ENCODE data around the gene MSH2.

Gene MSH2

DNA sequence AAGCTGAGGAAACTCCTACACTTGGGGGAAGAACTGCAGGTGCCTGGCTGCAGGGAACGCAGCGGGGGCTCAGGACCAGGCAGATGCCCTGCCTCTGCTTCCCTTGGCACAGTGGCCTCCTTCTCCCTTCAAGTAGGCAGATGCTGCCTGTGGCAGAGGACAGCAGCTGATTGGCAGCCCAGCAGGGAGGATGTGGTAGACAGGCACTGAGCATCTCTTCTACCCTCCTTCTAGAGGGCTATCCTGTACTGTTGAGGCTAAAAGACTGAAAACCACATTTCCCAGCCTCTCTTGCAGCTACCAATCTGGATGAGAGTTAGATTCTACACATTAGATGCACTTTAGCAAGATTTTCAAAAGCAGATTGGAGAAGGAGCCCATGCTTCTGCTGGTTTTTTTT is 105.7 kb downstream of the MSH2 start:
- Histone ChIP-seq H3K9me3 (ENCODE audit: insufficient read depth, low read length) (peaks cover 13% of the 10 kb centered on the region), H3K4me3 (ENCODE audit: low read length) (no peak overlapping the region), H4K20me1 (ENCODE audit: insufficient read depth, low read length) (no peaks in the 10 kb centered on the region), H3K4me1 (ENCODE audit: low read length) (peaks cover 7% of the 10 kb centered on the region), H3K36me3 (replicated peaks; ENCODE audit: low read depth, low read length) (peaks cover 14% of the 10 kb centered on the region), H3K27ac (ENCODE audit: low read length) (no peak overlapping the region), H2AFZ (ENCODE audit: low read depth, low read length) (no peak overlapping the region), H3K79me2 (ENCODE audit: low read length) (no peaks in the 10 kb centered on the region), H3K4me2 (ENCODE audit: low read length) (no peak overlapping the region), H3K27me3 (ENCODE audit: low read depth, low read length) (no peaks in the 10 kb centered on the region), H3K9ac (ENCODE audit: low read length) (no peak overlapping the region)
- TF ChIP-seq, protein P1, sequence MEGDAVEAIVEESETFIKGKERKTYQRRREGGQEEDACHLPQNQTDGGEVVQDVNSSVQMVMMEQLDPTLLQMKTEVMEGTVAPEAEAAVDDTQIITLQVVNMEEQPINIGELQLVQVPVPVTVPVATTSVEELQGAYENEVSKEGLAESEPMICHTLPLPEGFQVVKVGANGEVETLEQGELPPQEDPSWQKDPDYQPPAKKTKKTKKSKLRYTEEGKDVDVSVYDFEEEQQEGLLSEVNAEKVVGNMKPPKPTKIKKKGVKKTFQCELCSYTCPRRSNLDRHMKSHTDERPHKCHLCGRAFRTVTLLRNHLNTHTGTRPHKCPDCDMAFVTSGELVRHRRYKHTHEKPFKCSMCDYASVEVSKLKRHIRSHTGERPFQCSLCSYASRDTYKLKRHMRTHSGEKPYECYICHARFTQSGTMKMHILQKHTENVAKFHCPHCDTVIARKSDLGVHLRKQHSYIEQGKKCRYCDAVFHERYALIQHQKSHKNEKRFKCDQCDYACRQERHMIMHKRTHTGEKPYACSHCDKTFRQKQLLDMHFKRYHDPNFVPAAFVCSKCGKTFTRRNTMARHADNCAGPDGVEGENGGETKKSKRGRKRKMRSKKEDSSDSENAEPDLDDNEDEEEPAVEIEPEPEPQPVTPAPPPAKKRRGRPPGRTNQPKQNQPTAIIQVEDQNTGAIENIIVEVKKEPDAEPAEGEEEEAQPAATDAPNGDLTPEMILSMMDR (IDR thresholded peaks at IDR 0.05; ENCODE audit: low read depth, low read length) = no peak
- TF ChIP-seq EZH2phosphoT487 (IDR thresholded peaks at IDR 0.05; ENCODE audit: low read depth) = no peak

DNA sequence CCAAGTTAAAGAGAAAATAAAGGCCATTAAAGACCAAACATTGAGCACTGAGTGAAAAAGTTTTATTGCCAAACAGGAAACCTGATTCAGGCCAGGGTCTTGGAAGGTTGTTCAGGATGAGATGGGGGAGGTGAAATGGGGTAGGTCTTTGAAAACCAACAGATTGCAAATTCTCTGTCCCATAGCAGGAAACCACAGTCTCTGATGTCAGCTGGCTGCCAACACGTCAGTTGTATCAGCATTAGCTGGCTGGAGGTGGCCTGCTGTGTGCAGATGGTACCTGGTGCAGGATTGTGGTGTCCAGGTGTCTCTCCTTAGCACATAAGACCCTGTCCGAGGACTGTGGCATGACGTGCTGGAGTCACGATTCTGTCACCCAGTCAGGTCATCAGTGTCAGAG is 106.3 kb downstream of the MSH2 start:
- peaks cover 11% of the 10 kb centered on the region for H3K9me3 ChIP-seq (ENCODE audit: insufficient read depth, low read length)
- no peaks in the 10 kb centered on the region for H4K20me1 ChIP-seq (ENCODE audit: insufficient read depth, low read length)
- peaks cover 10% of the 10 kb centered on the region for H3K36me3 ChIP-seq (replicated peaks; ENCODE audit: low read depth, low read length)
- H3K4me1 ChIP-seq (ENCODE audit: low read length) = peaks cover under 1% of the 10 kb centered on the region
- H3K4me2 ChIP-seq (ENCODE audit: low read length) = no peak overlapping the region
- no peaks in the 10 kb centered on the region for H3K27me3 ChIP-seq (ENCODE audit: low read depth, low read length)
- H3K4me3 ChIP-seq (ENCODE audit: low read length) = no peak overlapping the region
- no peaks in the 10 kb centered on the region for H3K79me2 ChIP-seq (ENCODE audit: low read length)
- TF ChIP-seq, protein P1 (IDR thresholded peaks at IDR 0.05; ENCODE audit: low read depth, low read length) = no peak
- no peak for TF ChIP-seq EZH2phosphoT487 (IDR thresholded peaks at IDR 0.05; ENCODE audit: low read depth)
- H2AFZ ChIP-seq (ENCODE audit: low read depth, low read length) = no peak overlapping the region
- H3K27ac ChIP-seq (ENCODE audit: low read length) = no peak overlapping the region
- no peak overlapping the region for H3K9ac ChIP-seq (ENCODE audit: low read length)

DNA sequence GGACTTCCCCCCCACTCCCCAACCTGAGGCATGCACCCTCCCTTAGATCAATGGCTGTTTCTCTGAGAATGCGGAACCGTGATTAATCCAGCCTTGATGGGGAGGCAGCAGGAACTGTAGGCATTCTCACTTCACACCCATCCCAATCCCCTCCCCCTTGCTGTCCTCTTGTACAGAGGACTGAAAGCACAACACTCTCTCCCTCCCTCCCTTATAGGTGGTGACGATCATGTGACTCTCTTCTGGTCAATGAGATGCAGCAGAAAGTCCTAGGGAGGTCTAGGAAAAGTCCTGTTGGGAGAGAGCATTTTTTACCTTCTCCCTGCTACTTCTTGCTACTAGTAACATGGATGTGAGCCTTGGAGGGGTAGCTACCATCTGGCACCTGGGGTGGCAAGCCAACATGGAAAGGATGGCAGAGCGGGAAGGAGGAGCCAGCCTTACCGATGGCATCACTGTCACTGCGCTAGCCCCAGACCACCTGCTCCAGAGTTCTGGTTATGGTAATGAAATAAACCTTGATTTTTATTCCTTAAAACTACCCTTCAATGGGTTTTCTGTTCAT is 106.9 kb downstream of the MSH2 start:
- Histone ChIP-seq H3K27ac (ENCODE audit: low read length) (no peak overlapping the region), H3K4me2 (ENCODE audit: low read length) (no peak overlapping the region), H3K79me2 (ENCODE audit: low read length) (no peaks in the 10 kb centered on the region), H3K27me3 (ENCODE audit: low read depth, low read length) (no peaks in the 10 kb centered on the region), H3K4me1 (ENCODE audit: low read length) (no peaks in the 10 kb centered on the region), H3K36me3 (replicated peaks; ENCODE audit: low read depth, low read length) (peaks cover 3% of the 10 kb centered on the region), H3K9me3 (ENCODE audit: insufficient read depth, low read length) (peaks cover 5% of the 10 kb centered on the region), H4K20me1 (ENCODE audit: insufficient read depth, low read length) (no peaks in the 10 kb centered on the region), H3K4me3 (ENCODE audit: low read length) (no peak overlapping the region), H3K9ac (ENCODE audit: low read length) (no peak overlapping the region), H2AFZ (ENCODE audit: low read depth, low read length) (no peak overlapping the region)
- no peak for TF ChIP-seq EZH2phosphoT487 (IDR thresholded peaks at IDR 0.05; ENCODE audit: low read depth)
- TF ChIP-seq, protein P1 (IDR thresholded peaks at IDR 0.05; ENCODE audit: low read depth, low read length) = no peak

DNA sequence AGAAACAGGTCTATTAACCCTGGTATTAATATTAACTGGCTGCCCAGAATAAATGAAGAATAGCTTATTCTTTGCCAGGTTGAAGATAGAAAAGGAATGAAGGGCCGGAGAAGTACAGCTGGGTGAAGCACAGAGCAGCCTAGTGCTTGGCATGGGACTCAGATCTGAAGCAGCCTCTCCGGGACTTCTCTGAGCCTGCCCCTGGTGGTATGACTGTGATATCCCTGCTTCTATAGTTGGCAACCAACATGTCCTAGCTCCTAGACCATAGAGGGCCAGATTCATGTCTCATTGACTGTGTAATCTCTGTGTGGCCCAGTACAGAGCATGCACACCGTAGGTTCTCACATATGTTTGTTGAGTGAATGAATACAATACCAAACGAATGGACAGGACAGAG is 107.8 kb downstream of the MSH2 start:
- Histone ChIP-seq H3K9me3 (ENCODE audit: insufficient read depth, low read length) (no peaks in the 10 kb centered on the region), H3K9ac (ENCODE audit: low read length) (no peak overlapping the region), H3K4me1 (ENCODE audit: low read length) (no peaks in the 10 kb centered on the region), H3K27me3 (ENCODE audit: low read depth, low read length) (no peaks in the 10 kb centered on the region), H3K27ac (ENCODE audit: low read length) (no peak overlapping the region), H3K4me2 (ENCODE audit: low read length) (no peak overlapping the region), H4K20me1 (ENCODE audit: insufficient read depth, low read length) (no peaks in the 10 kb centered on the region), H3K36me3 (replicated peaks; ENCODE audit: low read depth, low read length) (no peaks in the 10 kb centered on the region), H2AFZ (ENCODE audit: low read depth, low read length) (no peak overlapping the region), H3K4me3 (ENCODE audit: low read length) (no peak overlapping the region), H3K79me2 (ENCODE audit: low read length) (no peaks in the 10 kb centered on the region)
- TF ChIP-seq, protein P1 (IDR thresholded peaks at IDR 0.05; ENCODE audit: low read depth, low read length) = no peak
- no peak for TF ChIP-seq EZH2phosphoT487 (IDR thresholded peaks at IDR 0.05; ENCODE audit: low read depth)
